OCI-LY7 (cell line): ENCODE measurements around the gene RECK. TPM values are rescaled to one million over a fixed set of nuclear protein-coding genes. Genes with fewer than 3 reads are reported as not detected.

Source experiments
- BruUV-seq: library from RNA; stranded (reverse); fragments of 400-500 nt; replicated peaks from 2 replicates; lab custom pipeline; 2021; lab: Mats Ljungman, UMichigan
- CTCF ChIA-PET: fragments of 300-600 bp; sonication (Branson Sonifier 250); formaldehyde crosslinking; loops from one replicate; lab custom pipeline; 2022; ENCODE audit warnings: antibody characterized with exemption; ENCODE audit not compliant: unreplicated experiment; lab: Charles Lee
- POLR2A ChIA-PET: fragments of 300-600 bp; sonication (Branson Sonifier 250); formaldehyde crosslinking; loops from one replicate; lab custom pipeline; 2022; ENCODE audit warnings: antibody characterized with exemption; lab: Charles Lee
- DNase-seq: peaks from one replicate; pipeline ENCODE4 v3.0.0-alpha.2; 2015; ENCODE audit warnings: low spot score
- H2AFZ ChIP-seq: fragments of 200-600 bp; sonication (generic), shearing (Covaris generic); 2 replicates; pipeline ENCODE4 v1.6.1; 2014; ENCODE audit warnings: mild to moderate bottlenecking, antibody characterized with exemption, low read length, moderate library complexity
- H3K27ac ChIP-seq: fragments of 200-600 bp; sonication (generic); 2 replicates; pipeline ENCODE4 v1.5.1; 2014; ENCODE audit warnings: mixed run types, low read depth, mild to moderate bottlenecking, moderate library complexity, low read length, inconsistent platforms; ENCODE audit not compliant: poor library complexity, severe bottlenecking
- H3K36me3 ChIP-seq: fragments of 200-600 bp; sonication (generic); 2 replicates; pipeline ENCODE4 v1.6.1; 2014; ENCODE audit warnings: mild to moderate bottlenecking, antibody characterized with exemption, low read length, moderate library complexity, mixed read lengths; ENCODE audit not compliant: insufficient read depth
- H3K4me1 ChIP-seq: fragments of 200-600 bp; sonication (generic); 2 replicates; pipeline ENCODE4 v1.5.1; 2014; ENCODE audit warnings: mild to moderate bottlenecking, low read length; ENCODE audit not compliant: insufficient read depth, poor library complexity, severe bottlenecking
- H3K4me2 ChIP-seq: fragments of 200-600 bp; sonication (generic); 2 replicates; pipeline ENCODE4 v1.6.1; 2014; ENCODE audit warnings: mild to moderate bottlenecking, low read length
- H3K4me3 ChIP-seq: fragments of 200-600 bp; sonication (generic); 2 replicates; pipeline ENCODE4 v1.5.1; 2014; ENCODE audit warnings: mild to moderate bottlenecking, low read depth, low read length; ENCODE audit not compliant: poor library complexity, severe bottlenecking
- H3K79me2 ChIP-seq: fragments of 200-600 bp; sonication (generic); 2 replicates; pipeline ENCODE4 v1.6.1; 2016; ENCODE audit warnings: low read depth, mild to moderate bottlenecking, low read length, moderate library complexity, mixed read lengths; ENCODE audit not compliant: insufficient read depth
- H3K9me2 ChIP-seq: fragments of 200-600 bp; sonication (generic); 2 replicates; pipeline ENCODE4 v1.6.1; 2016; ENCODE audit warnings: mild to moderate bottlenecking, low read length, mixed read lengths; ENCODE audit not compliant: insufficient read depth
- H3K9me3 ChIP-seq: fragments of 200-600 bp; sonication (generic); 2 replicates; pipeline ENCODE4 v1.6.1; 2014; ENCODE audit warnings: mild to moderate bottlenecking, mixed run types, low read length, mixed read lengths
- H4K20me1 ChIP-seq: fragments of 200-600 bp; sonication (generic); 2 replicates; pipeline ENCODE4 v1.6.1; 2014; ENCODE audit warnings: mild to moderate bottlenecking, antibody characterized with exemption, low read length, moderate library complexity, mixed read lengths; ENCODE audit not compliant: insufficient read depth
- EZH2phosphoT487 ChIP-seq: fragments of 200-600 bp; sonication (generic); IDR thresholded peaks from 2 replicates; pipeline ENCODE4 v1.6.1; 2018; ENCODE audit warnings: low read depth, borderline replicate concordance, mild to moderate bottlenecking, mixed run types, antibody characterized with exemption, low read length, moderate library complexity, mixed read lengths
- intact Hi-C: fragments of 100-400 bp; cut with micrococcal nuclease; formaldehyde crosslinking; loops from one replicate; pipeline ENCODE4 v1.10.0; 2022; ENCODE audit not compliant: unreplicated experiment
- total RNA-seq, 2 experiments: library from RNA; depleted of rRNA in 1 of 2; stranded (reverse); fragments of >200 nt in 1 of 2; shearing (Covaris generic) in 1 of 2; gene quantifications; 2 replicates each; pipeline ENCODE4 v1.2.3, GENCODE V29; 2014 to 2022
- TF ChIP-seq, protein P1 (sequence below): fragments of 200-600 bp; sonication (generic); conservative IDR thresholded peaks from 2 replicates; pipeline ENCODE4 v1.5.1; 2014; ENCODE audit warnings: mild to moderate bottlenecking, antibody characterized with exemption, low read length, moderate library complexity, mixed read lengths

Gene RECK
- total RNA-seq, 2 experiments from 2014 or later: 3.0 to 6.5 TPM

DNA sequence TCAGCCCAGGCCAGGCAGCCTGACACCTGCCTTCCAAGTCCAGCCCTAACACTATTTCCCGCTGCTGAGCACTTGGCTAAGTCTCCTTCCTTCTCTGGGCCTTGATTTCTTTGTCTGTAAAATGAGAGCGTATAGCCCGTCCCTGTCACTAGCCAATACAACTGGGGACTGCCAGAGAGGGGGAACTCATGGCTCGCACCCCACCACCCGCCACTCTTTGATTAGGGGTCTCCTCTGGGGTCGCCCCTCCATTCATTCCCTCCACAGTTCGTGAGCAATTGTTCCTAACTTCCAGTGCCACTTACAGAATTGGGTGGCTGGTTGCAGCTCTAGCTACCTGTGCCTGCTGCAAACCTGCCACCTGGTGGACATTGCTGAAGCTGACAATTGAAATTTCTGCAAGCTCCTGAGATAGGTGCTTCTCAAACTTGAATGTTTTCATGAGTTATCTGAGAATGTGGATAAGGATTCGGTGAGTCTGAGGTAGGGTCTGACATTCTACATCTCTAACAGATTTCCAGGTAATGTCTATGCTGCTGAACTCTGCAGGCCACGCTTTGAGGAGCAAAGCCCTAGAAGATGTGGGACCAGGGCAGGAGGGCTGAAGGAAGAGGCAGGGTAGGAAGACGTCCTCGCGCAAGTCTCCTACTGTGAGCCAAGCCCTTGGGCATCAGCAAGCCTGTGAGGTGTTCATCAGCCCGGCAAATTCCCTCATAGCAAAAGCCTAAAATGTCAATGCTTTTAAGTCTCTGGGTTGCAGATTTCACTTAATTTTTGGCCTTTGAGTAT is 13.3 kb upstream of the RECK start:
- Histone ChIP-seq H3K4me2 (no peak overlapping the region), H3K4me1 (no peaks in the 10 kb centered on the region), H2AFZ (no peak overlapping the region), H3K4me3 (no peak overlapping the region), H3K9me3 (no peaks in the 10 kb centered on the region), H4K20me1 (no peaks in the 10 kb centered on the region), H3K9me2 (no peaks in the 10 kb centered on the region), H3K79me2 (no peaks in the 10 kb centered on the region), H3K27ac (no peak overlapping the region), H3K36me3 (no peaks in the 10 kb centered on the region)
- TF ChIP-seq EZH2phosphoT487: no peak
- TF ChIP-seq, protein P1, sequence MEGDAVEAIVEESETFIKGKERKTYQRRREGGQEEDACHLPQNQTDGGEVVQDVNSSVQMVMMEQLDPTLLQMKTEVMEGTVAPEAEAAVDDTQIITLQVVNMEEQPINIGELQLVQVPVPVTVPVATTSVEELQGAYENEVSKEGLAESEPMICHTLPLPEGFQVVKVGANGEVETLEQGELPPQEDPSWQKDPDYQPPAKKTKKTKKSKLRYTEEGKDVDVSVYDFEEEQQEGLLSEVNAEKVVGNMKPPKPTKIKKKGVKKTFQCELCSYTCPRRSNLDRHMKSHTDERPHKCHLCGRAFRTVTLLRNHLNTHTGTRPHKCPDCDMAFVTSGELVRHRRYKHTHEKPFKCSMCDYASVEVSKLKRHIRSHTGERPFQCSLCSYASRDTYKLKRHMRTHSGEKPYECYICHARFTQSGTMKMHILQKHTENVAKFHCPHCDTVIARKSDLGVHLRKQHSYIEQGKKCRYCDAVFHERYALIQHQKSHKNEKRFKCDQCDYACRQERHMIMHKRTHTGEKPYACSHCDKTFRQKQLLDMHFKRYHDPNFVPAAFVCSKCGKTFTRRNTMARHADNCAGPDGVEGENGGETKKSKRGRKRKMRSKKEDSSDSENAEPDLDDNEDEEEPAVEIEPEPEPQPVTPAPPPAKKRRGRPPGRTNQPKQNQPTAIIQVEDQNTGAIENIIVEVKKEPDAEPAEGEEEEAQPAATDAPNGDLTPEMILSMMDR: peak; percentile 95
- peak; percentile 76 for DNase-seq
- BruUV-seq: no TSS peak
- CTCF ChIA-PET: interaction anchor here (1.0 to 1.1 kb wide), 2 partner anchors 12 to 69 kb away, joined by 3 to 7 read pairs; no protein-coding TSS in a partner anchor
- POLR2A ChIA-PET: interaction anchor here (1.5 kb wide), 1 partner anchor 83 kb away, joined by 6 read pairs; no protein-coding TSS in a partner anchor
- intact Hi-C loops: loop anchor here (1.0 to 10.0 kb wide), 4 partner anchors 15 to 229 kb away; partner anchors contain the start of gene NPR2

DNA sequence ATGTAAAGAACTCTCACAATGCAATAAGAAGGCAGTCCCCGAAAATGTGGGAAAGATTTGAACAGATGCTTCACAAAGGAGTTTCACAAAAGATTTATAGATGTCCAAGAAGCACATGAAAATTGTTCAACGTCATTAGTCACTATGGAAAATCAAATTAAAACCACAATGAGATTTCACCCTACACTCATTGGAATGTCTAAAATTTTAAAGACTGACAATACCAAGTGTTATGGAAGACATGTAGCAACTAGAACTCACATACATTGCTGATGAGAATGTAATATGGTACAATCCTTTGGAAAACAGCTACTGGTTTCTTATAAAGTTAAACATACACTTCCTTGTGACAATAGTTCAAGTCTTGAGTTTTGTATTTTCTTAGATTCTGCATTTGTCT is 11.0 kb upstream of the RECK start:
- Histone ChIP-seq H3K4me3 (no peak overlapping the region), H3K27ac (no peak overlapping the region), H3K79me2 (no peaks in the 10 kb centered on the region), H3K4me1 (peaks cover 15% of the 10 kb centered on the region), H4K20me1 (no peaks in the 10 kb centered on the region), H3K36me3 (no peaks in the 10 kb centered on the region), H3K9me3 (no peaks in the 10 kb centered on the region), H3K4me2 (no peak overlapping the region), H2AFZ (no peak overlapping the region), H3K9me2 (no peaks in the 10 kb centered on the region)
- no peak for TF ChIP-seq EZH2phosphoT487
- TF ChIP-seq, protein P1: no peak
- intact Hi-C loops: loop anchor here (10.0 kb wide), 1 partner anchor 231 kb away; the partner anchor contains the start of gene NPR2
- BruUV-seq: no TSS peak
- ChIA-PET POLR2A (no interaction called here), CTCF (no interaction called here)
- DNase-seq: no peak

DNA sequence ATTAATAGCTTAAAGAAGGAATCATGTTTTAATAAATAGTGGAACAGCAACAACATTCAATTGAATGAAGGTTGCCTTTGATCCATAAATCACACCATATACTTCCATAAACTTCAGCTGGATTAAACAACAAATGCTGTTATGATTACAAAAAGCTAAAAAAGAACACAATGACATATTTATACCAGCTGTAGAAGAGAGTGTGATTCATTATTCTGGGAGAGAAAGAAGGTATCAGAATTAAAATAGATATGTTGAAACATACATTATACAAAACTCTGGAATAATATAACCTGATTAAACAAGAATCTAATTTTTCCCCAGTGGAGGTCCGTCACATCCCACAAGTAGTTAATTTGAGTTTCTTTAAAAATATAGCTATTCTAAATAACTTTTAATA is 7.5 kb upstream of the RECK start:
- ChIA-PET POLR2A (interaction anchor here (0.6 to 1.1 kb wide), 8 partner anchors 9 to 151 kb away, joined by 3 to 8 read pairs (median 4); no protein-coding TSS in a partner anchor), CTCF (interaction anchor here (1.1 kb wide), 1 partner anchor 70 kb away, joined by 3 read pairs; no protein-coding TSS in a partner anchor)

More for the DNA sequence above, 7.5 kb upstream of the RECK start:
- Histone ChIP-seq H4K20me1 (no peaks in the 10 kb centered on the region), H3K4me3 (no peak overlapping the region), H3K36me3 (no peaks in the 10 kb centered on the region), H3K4me2 (no peak overlapping the region), H3K9me2 (no peaks in the 10 kb centered on the region), H3K27ac (no peak overlapping the region), H3K79me2 (no peaks in the 10 kb centered on the region), H3K4me1 (peaks cover 15% of the 10 kb centered on the region), H3K9me3 (no peaks in the 10 kb centered on the region), H2AFZ (no peak overlapping the region)
- no TSS peak for BruUV-seq
- intact Hi-C loops: loop anchor here (10.0 kb wide), 1 partner anchor 234 kb away; the partner anchor contains the start of gene NPR2
- no peak for DNase-seq
- TF ChIP-seq, protein P1: no peak
- TF ChIP-seq EZH2phosphoT487: no peak
